KMS-11 (cell line): ENCODE results near the gene RSU1.

Experiments used
- H2AFZ ChIP-seq: fragments of 200-600 bp; sonication (generic); 2 replicates; pipeline ENCODE4 v1.6.1; 2016; ENCODE audit warnings: antibody characterized with exemption, mixed run types, low read depth
- H3K27ac ChIP-seq: fragments of 200-600 bp; sonication (generic); 2 replicates; pipeline ENCODE4 v1.6.1; 2016; ENCODE audit warnings: mild to moderate bottlenecking, mixed run types
- H3K27me3 ChIP-seq: fragments of 200-600 bp; sonication (generic); 2 replicates; pipeline ENCODE4 v1.6.1; 2017; ENCODE audit warnings: mild to moderate bottlenecking, low read depth, mixed run types, moderate library complexity; ENCODE audit not compliant: insufficient read depth
- H3K36me3 ChIP-seq: fragments of 200-600 bp; sonication (generic); 2 replicates; pipeline ENCODE4 v1.6.1; 2017; ENCODE audit warnings: mild to moderate bottlenecking, mixed run types; ENCODE audit not compliant: insufficient read depth
- H3K4me1 ChIP-seq: fragments of 200-600 bp; sonication (generic); 2 replicates; pipeline ENCODE4 v1.6.1; 2016; ENCODE audit warnings: mild to moderate bottlenecking, low read depth, mixed run types; ENCODE audit not compliant: poor library complexity, severe bottlenecking
- H3K4me2 ChIP-seq: fragments of 200-600 bp; sonication (generic); 2 replicates; pipeline ENCODE4 v1.7.0; 2016; ENCODE audit warnings: mild to moderate bottlenecking, mixed run types
- H3K4me3 ChIP-seq: fragments of 200-600 bp; sonication (generic); IDR thresholded peaks from 2 replicates; pipeline ENCODE4 v1.6.1; 2017; ENCODE audit warnings: low read depth, low read length, mixed read lengths; ENCODE audit not compliant: insufficient read depth
- H3K79me2 ChIP-seq: fragments of 200-600 bp; sonication (generic); 2 replicates; pipeline ENCODE4 v1.6.1; 2016; ENCODE audit warnings: low read depth, mixed run types; ENCODE audit not compliant: insufficient read depth
- H3K9ac ChIP-seq: fragments of 200-600 bp; sonication (generic); 2 replicates; pipeline ENCODE4 v1.6.1; 2016; ENCODE audit warnings: mild to moderate bottlenecking, mixed run types
- H4K20me1 ChIP-seq: fragments of 200-600 bp; sonication (generic); 2 replicates; pipeline ENCODE4 v1.6.1; 2016; ENCODE audit warnings: mild to moderate bottlenecking, mixed run types; ENCODE audit not compliant: insufficient read depth
- TF ChIP-seq, protein P1 (sequence below): fragments of 200-600 bp; sonication (generic); conservative IDR thresholded peaks from 2 replicates; pipeline ENCODE4 v1.6.1; 2017; ENCODE audit warnings: low read depth, mild to moderate bottlenecking, antibody characterized with exemption, low read length, moderate library complexity, mixed read lengths

The RSU1 gene

DNA sequence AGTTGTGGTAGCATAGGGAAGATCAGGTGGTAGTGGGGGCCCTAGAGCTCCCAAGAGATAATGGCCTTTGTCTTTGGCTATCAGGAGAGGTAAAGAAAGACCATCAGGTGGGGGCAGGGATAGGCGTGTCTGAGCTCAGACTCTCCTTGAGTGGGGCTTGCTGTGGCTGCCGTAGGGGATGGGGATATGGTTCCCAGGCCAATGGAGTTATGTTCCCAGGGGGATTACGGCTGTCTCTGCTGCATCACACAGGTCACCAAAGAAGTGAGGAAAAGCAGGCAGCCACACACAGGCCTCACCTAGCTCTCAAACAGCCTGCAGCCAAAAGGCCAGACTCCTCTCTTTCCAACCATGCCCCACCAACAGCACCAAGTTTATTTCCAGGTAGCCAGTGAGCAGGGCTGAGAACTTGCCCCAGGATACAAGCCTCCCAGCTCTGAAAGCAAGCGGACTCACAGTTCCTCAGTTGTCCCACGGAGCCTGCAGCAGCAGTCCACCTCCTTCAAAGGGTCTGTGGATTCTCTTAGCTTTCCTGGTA lies 257.9 kb downstream of the RSU1 start:
- no peak overlapping the region for H3K4me2 ChIP-seq
- H2AFZ ChIP-seq: no peak overlapping the region
- H3K27ac ChIP-seq: no peak overlapping the region
- no peaks in the 10 kb centered on the region for H3K36me3 ChIP-seq
- no peak overlapping the region for H3K4me3 ChIP-seq
- no peaks in the 10 kb centered on the region for H3K79me2 ChIP-seq
- H4K20me1 ChIP-seq: no peaks in the 10 kb centered on the region
- H3K4me1 ChIP-seq: no peaks in the 10 kb centered on the region
- no peaks in the 10 kb centered on the region for H3K27me3 ChIP-seq
- TF ChIP-seq, protein P1, sequence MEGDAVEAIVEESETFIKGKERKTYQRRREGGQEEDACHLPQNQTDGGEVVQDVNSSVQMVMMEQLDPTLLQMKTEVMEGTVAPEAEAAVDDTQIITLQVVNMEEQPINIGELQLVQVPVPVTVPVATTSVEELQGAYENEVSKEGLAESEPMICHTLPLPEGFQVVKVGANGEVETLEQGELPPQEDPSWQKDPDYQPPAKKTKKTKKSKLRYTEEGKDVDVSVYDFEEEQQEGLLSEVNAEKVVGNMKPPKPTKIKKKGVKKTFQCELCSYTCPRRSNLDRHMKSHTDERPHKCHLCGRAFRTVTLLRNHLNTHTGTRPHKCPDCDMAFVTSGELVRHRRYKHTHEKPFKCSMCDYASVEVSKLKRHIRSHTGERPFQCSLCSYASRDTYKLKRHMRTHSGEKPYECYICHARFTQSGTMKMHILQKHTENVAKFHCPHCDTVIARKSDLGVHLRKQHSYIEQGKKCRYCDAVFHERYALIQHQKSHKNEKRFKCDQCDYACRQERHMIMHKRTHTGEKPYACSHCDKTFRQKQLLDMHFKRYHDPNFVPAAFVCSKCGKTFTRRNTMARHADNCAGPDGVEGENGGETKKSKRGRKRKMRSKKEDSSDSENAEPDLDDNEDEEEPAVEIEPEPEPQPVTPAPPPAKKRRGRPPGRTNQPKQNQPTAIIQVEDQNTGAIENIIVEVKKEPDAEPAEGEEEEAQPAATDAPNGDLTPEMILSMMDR: no peak
- H3K9ac ChIP-seq: no peak overlapping the region

DNA sequence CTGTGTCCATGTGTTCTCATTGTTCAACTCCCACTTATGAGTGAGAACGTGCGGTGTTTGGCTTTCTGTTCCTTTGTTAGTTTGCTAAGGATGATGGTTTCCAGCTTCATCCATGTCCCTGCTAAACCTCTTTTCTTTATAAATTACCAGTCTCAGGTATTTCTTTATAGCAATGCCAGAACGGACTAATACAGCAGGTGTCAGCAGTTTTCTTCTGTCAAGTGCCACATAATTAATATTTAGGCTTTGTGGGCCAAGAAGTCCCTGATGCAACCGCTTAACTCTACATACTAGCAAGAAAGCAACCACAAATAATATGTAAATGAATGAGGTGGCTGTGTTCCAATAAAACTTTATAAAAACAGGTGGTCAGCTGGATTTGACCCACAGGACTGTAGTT lies 269.3 kb downstream of the RSU1 start:
- Histone ChIP-seq H3K9ac (no peak overlapping the region), H3K27me3 (no peaks in the 10 kb centered on the region), H4K20me1 (no peaks in the 10 kb centered on the region), H2AFZ (no peak overlapping the region), H3K4me3 (no peak overlapping the region), H3K27ac (no peak overlapping the region), H3K4me2 (no peak overlapping the region), H3K4me1 (no peaks in the 10 kb centered on the region), H3K36me3 (no peaks in the 10 kb centered on the region), H3K79me2 (no peaks in the 10 kb centered on the region)
- TF ChIP-seq, protein P1: no peak

DNA sequence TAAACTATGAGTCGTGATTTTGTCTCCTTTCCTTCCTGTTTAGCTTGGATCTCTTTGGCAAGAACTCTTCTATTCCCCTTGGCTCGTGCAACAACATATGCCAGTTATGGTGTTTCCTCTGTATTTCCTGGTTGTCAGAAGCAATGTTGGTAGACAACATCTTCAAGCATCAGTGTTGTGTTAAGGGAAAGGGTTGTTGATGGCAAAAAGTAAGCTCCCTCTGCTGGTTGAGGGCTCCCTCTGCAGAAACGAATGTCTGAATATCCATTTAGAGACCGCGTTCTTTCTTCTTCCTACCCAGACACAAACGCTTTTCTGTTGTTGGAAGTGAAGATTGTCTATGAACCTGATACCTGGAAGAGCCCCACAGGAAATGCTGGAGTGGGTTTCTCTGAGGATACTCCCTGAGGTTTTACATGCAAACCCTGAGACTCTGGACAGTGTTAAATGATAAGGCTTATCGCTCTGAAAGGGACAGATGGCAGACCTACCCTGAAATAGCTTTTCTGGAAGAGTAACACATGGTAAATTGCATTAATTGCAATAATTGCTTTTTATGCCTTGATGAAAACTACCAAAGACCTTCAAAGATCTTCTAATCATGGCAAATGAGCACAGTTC lies 272.0 kb downstream of the RSU1 start:
- Histone ChIP-seq H3K9ac (no peak overlapping the region), H3K4me3 (no peak overlapping the region), H2AFZ (no peak overlapping the region), H3K79me2 (no peaks in the 10 kb centered on the region), H3K4me1 (no peaks in the 10 kb centered on the region), H3K27me3 (no peaks in the 10 kb centered on the region), H4K20me1 (no peaks in the 10 kb centered on the region), H3K36me3 (no peaks in the 10 kb centered on the region), H3K27ac (no peak overlapping the region), H3K4me2 (no peak overlapping the region)
- TF ChIP-seq, protein P1: peak; percentile 64

DNA sequence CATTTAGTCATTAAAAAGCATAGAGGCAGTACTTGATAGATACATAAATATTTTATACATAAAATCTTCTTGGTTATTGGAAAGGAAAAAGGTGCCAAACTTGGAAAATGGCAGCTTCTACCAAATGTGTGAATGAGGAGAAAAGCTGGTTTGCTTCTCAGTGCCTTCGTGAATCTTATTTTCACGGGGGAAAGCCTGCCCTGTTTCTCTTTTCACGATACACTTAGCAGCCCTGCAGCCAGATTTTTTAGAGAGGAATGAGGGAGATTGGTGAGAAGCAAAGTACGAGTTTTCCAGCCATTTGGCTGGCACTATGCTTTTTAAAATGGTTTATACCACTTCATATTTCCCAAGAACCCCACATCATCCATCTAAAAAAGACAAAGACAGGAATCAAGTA lies 272.6 kb downstream of the RSU1 start:
- Histone ChIP-seq H3K27ac (no peak overlapping the region), H3K4me1 (no peaks in the 10 kb centered on the region), H2AFZ (no peak overlapping the region), H3K36me3 (no peaks in the 10 kb centered on the region), H3K9ac (no peak overlapping the region), H4K20me1 (no peaks in the 10 kb centered on the region), H3K79me2 (no peaks in the 10 kb centered on the region), H3K4me3 (no peak overlapping the region), H3K27me3 (no peaks in the 10 kb centered on the region), H3K4me2 (no peak overlapping the region)
- TF ChIP-seq, protein P1: no peak
